ENCODE data around the gene CDK13. TPM values are rescaled to one million over a fixed set of nuclear protein-coding genes. Genes with fewer than 3 reads are reported as not detected.
A peak's percentile ranks its signal among the peaks of the same experiment; 100 is the strongest.

Gene CDK13
- total and polyA plus RNA-seq, 9 of the 15 experiments (the other 6 are each of a cell fraction or from before 2014, with no cell fraction given): 9.8 to 46.1 (median 32.4) TPM

- FAIRE-seq: peak; percentile 15
- no TSS peak for BruUV-seq (replicated peaks)
- CTCF ChIA-PET (ENCODE audit: low intra/inter-chr PET ratio): no interaction called here
Observed at GRCh38 chr7:40003597-40003996, 53.5 kb downstream of the CDK13 start.

More at GRCh38 chr7:40003597-40003996, 53.5 kb downstream of the CDK13 start:
- POLR2A ChIA-PET: interaction anchor here (0.7 kb wide), 1 partner anchor 210 kb away, joined by 3 read pairs; no protein-coding TSS in a partner anchor
- intact Hi-C loops (cut with micrococcal nuclease) (no loop called here), in situ Hi-C loops (cut with MboI) (no loop called here)
- DNase-seq (ENCODE audit: extremely low read depth in 1 of 4, low spot score in 3 of 4): no peak
- 77% methylated on average over 4 of the region's 4 CpGs for WGBS (ENCODE audit: insufficient coverage, low coverage, missing lambda C conversion rate)
- H3K27ac ChIP-seq (ENCODE audit: extremely low read depth, low read depth, low read length): no peak overlapping the region
- H2AFZ ChIP-seq (ENCODE audit: low read depth, low read length): no peak overlapping the region
- no peaks in the 10 kb centered on the region for H3K4me1 ChIP-seq (replicated peaks in 1 of 2; ENCODE audit: control insufficient read depth in 2 of 2, insufficient read depth in 2 of 2, low read length in 2 of 2)
- H4K20me1 ChIP-seq (replicated peaks; ENCODE audit: control insufficient read depth, insufficient read depth, low read length): no peaks in the 10 kb centered on the region
- no peaks in the 10 kb centered on the region for H3K9me1 ChIP-seq (ENCODE audit: control insufficient read depth, insufficient read depth, low read length)
- H3K9ac ChIP-seq (ENCODE audit: insufficient read depth in 1 of 2, low read depth in 2 of 2, low read length in 2 of 2): no peak overlapping the region
- no peaks in the 10 kb centered on the region for H3K9me3 ChIP-seq (replicated peaks; ENCODE audit: control insufficient read depth, insufficient read depth, low read depth, low read length)
- H3K27me3 ChIP-seq (ENCODE audit: control insufficient read depth in 2 of 2, insufficient read depth in 2 of 2, low read length in 2 of 2): no peaks in the 10 kb centered on the region
- peaks cover 53% of the 10 kb centered on the region; the same call in 2 of the 3 replicates for H3K36me3 ChIP-seq (ENCODE audit: control insufficient read depth, insufficient read depth, low read length)
- ATAC-seq: no peak
- H3K4me2 ChIP-seq (ENCODE audit: insufficient read depth, low read length): no peak overlapping the region
- no peak overlapping the region for H3K4me3 ChIP-seq
- no peaks in the 10 kb centered on the region for H3K79me2 ChIP-seq (ENCODE audit: control insufficient read depth, insufficient read depth, low read length)
- TF ChIP-seq CBX8 (IDR thresholded peaks at IDR 0.05; ENCODE audit: borderline replicate concordance, extremely low read depth, low read depth, low read length, poor library complexity, severe bottlenecking) (no peak), NCOA4 (IDR thresholded peaks at IDR 0.05; ENCODE audit: partially characterized antibody) (no peak), HMGN3 (IDR thresholded peaks at IDR 0.05; ENCODE audit: borderline replicate concordance, extremely low read depth, insufficient read length, low read depth, low read length) (no peak), NCOR1 (IDR thresholded peaks at IDR 0.05) (no peak), ATF3 (IDR thresholded peaks at IDR 0.05) (no peak), ATF3 (CRISPR knock-in tag; conservative IDR thresholded peaks at IDR 0.05) (no peak), SMAD2 (IDR thresholded peaks at IDR 0.05; ENCODE audit: low read depth, low read length) (no peak), RNF219 (CRISPR knock-in tag; IDR thresholded peaks at IDR 0.05) (no peak), ZNF449 (CRISPR knock-in tag; IDR thresholded peaks at IDR 0.05) (no peak), LARP7 (IDR thresholded peaks at IDR 0.05) (no peak), MCM3 (IDR thresholded peaks at IDR 0.05) (no peak), KHSRP (IDR thresholded peaks at IDR 0.05) (no peak)
